ENCODE results near the gene MEDAG.

The MEDAG gene

GRCh38 chr13:30905932-30906383, at the start of gene MEDAG:
Gene MEDAG (plus strand): TSS chr13:30906271. CDS start chr13:30906516, 245 bp downstream.
- no peak for DNase-seq

GRCh38 chr13:30857018-30857417, 49.1 kb upstream of the MEDAG start:
- DNase-seq = no peak

- no peak for DNase-seq
These were observed 48.4 kb upstream of the MEDAG start for GRCh38 chr13:30857636-30858035.

- DNase-seq = no peak
These were observed 46.7 kb upstream of the MEDAG start for GRCh38 chr13:30859326-30859725.

DNA sequence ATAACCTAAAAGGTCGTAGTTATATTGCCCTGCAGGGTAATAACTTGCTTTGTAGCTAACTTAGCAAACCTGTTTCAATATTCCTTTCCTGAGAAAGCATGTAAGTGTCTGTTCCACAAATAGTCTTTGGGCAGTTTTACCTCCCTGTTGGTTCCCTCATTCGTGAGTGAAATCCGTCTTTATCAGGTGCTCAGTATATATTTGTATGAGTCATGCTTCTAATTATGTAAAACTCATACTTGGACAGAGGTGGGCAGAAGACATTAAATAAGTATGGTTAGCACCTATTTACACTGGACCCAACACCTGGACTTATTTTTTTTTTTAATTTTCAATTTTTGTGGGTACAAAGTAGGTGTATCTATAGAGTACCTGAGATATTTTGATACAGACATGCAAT, 44.9 kb upstream of the MEDAG start:
- no peak for DNase-seq

DNA sequence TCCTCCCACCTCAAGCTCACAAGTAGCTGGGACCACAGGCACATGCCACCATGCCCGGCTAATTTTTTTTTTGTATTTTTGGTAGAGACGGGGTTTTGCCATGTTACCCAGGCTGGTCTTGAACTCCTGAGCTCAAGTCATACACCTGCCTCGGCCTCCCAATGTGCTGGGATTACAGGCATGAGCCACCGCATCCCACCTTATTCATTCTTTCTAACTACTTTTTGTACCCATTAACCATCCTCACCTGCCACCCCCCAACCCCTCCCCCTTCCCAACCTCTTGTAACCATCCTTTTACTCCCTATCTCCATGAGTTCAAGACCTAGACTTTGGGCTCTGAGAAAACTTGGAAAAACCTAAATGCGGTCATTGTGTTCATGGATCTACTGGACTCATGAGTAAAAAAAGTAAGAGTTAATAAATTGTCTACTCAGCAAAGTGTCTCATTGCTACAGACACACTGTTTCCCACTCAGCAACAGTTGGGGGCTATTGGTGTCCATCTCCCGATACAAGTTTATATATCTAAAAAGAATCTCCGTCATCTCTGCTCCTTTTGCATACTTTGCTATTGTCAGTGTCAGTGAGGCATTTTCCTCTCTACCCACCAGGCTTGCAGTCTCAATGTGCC, 44.1 kb upstream of the MEDAG start:
- DNase-seq = no peak

- no peak for DNase-seq
These were observed 43.4 kb upstream of the MEDAG start for GRCh38 chr13:30862707-30863106.

GRCh38 chr13:30863231-30863630, 42.8 kb upstream of the MEDAG start:
- DNase-seq = no peak

DNA sequence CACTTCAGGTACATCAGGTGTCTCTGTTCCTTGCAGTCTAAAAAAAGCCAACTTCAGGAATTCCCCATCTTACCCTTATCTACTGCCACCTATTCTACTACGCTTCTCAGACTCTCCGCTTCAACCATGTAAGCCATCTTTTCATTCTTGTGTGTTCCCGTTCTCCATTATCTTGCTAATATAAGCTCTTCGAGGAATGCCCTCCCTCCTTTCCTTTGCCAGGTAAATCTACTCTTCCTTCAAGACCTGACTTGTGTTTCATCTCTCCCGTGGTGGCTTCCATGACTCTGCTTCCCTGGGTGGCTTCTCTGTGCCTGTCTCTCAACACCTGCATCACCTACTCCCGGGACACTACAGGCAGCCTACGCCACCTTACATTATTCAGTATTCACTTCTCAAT, 42.3 kb upstream of the MEDAG start:
- DNase-seq = no peak

GRCh38 chr13:30864433-30865122, 41.5 kb upstream of the MEDAG start:
- DNase-seq = no peak

DNA sequence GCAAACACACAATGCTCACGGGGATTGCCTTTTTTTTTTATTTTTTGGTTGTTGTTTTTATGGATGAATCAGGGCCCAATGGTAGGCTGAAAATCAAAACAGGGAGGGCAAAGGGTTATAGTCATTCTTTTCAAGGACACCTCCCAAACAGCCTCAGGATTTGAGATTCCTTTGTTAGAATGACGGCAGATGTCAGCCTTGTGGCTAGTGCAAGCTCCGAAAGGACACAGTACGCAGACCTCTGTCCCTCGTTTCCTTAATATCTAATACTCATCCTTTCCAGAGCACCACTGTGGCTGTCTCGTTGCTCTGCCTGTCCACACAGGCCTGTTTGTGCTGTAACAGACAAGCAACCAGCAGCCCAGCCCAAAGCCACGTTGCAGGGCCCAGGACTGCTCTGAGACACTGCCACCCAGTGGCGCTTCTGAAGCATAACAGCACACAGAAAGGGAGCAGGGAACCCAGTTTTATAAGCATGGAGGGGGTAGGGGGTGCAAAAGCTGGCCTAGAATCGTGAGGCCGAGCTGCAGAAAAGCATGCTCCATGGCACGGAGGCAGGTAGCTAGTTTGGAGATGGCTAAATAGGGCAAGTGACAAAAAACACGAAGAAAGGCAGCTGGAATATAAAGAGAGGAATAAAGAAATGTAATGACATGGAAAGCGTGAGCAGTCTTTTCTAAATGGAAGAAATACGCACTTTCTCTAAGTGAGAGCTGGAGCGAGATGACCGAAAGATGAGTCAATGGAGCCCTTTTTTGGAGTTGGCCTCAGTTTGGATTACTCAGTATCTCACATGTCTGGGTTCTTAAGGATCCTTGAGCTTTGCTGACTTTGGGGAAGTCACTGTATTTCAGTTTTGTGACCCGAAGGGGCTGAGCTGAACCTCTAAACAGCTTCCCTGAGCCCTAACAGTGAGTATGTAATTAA, 40.7 kb upstream of the MEDAG start:
- DNase-seq = no peak

DNA sequence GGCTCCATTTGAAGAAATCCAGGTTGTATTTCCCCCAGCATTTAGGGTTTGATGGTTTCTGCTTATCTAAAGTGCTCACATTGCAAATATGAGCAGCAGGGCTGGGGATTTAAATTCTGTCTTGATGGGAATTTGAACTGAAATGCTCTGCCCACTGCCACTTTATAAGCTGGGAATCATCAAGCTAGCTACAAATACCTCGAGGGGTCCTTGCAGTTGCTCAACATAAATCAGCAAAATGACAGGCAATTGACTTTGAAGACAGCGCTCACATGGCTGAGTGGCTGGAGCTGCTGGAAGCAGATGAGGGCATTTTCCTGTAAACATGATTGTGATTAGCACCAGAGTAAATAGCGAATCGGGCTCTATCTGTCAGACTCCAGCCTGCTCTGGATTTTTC, 39.4 kb upstream of the MEDAG start:
- DNase-seq = no peak

- DNase-seq = no peak
These were observed 38.9 kb upstream of the MEDAG start for GRCh38 chr13:30867089-30867669.

- DNase-seq = no peak
These were observed 37.1 kb upstream of the MEDAG start for GRCh38 chr13:30868799-30869470.

DNA sequence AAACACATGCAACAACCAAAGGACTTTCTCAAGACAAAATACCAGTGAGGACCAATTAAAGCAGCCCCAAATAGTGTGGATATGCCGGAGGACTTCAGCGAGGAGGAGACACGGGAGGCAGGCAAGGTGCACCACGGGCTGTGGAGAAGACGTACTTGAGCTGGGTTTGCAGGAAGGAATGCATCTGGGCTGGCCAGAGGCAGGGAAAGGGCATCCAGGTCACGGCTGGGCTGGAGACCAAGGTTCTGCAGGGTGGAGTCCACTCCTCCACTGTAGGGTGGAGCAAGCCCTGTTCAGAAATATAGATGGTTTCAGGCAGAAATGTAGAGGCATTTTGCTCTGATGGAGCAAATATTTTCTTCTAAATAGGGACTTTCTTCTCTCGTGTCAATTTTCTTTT, 36.6 kb upstream of the MEDAG start:
- DNase-seq = no peak

- DNase-seq = no peak
These were observed 35.8 kb upstream of the MEDAG start for GRCh38 chr13:30870049-30870884.

- no peak for DNase-seq
These were observed 35.0 kb upstream of the MEDAG start for GRCh38 chr13:30870916-30871587.

GRCh38 chr13:30871588-30872275, 34.3 kb upstream of the MEDAG start:
- no peak for DNase-seq

- no peak for DNase-seq
These were observed 33.8 kb upstream of the MEDAG start for GRCh38 chr13:30872276-30872594.

DNA sequence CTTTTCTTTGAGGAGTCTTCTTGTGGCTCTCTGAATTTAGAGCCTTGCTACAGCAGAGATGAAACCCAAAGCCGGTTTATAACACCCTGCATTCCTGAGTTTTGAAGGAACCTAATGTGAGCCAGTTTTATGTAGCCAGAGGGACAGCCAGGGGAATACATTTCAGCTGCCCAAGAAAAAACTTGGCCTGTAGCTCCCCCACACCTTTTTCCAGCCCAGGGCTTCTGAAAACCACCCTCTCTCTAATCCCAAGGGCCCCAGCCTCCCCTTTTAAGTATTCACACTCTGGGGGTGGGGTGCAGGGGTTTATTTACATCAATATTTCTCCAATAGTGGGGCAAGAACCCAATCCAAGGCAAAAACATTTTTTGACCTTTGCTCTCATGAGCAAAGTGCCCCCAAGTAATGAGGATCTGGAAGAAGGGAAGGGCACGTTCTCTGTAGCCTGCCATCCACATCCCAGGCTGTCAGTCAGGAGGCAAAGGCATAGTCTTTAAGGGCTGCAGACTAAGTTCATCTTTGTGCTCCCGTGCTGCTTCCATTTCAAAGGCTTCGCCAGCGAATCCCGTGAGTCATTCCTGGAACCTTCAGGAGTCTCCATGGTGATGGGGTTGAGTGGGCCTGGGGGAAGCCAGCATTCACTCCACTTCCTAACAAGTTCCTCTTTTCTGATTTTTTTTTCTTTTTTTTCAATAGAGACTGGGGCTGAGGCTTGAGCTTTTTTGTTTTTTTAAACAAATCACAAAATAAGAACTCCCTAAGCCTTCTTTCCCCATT, 33.2 kb upstream of the MEDAG start:
- DNase-seq = no peak
